ENCODE data around the gene KDELR3. TPM values are rescaled to one million over a fixed set of nuclear protein-coding genes. Genes with fewer than 3 reads are reported as not detected.
A peak's percentile ranks its signal among the peaks of the same experiment; 100 is the strongest.

The KDELR3 gene
- total and polyA plus RNA-seq, 2 experiments from 2014 or later, result 5.6 to 5.7 TPM

DNA sequence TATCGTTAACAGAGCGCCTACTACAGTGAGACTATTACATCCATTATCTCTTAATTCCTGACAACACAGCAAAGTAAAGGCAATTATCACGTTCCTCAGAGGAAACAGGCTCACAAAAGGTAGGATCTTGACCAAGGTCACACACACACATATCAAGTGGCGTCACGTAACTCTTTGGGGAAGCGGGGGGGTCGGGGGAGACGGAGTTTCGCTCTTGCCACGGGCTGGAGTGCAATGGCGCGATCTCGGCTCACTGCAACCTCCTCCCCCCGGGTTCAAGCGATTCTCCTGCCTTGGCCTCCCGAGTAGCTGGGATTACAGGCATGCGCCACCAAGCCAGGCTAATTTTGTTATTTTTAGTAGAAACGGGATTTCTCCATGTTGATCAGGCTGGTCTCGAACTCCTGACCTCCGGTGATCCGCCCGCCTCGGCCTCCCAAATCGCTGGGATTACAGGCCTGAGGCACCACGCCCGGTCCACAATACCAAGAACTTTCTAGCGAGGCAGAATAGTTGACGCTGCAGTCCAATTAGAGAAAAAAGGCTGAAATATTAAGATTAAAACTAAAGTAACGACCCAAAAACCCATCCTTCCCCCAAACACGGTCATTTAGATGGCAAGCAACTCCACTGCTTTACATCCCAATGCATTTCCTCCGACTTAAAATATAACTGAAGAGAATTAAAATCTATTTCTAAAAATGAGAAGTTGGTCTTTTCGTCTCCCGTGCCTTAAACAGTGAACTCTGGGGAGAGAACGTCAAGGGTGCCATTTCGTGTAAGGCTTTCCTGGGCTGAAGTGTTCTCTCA is 37.0 kb downstream of the KDELR3 start:
- ATAC-seq (0 out of 3 replicates have a peak, but pooled peaks have one; percentile 2), DNase-seq (ENCODE audit: low spot score) (peak; percentile 53)
- peaks cover 58% of the 10 kb centered on the region for H3K36me3 Mint-ChIP-seq (ENCODE audit: low read depth)
- TF ChIP-seq CREB1 (CRISPR knock-in tag; IDR thresholded peaks at IDR 0.05; ENCODE audit: low read depth), result peak; percentile 53; the same call in 1 of the 2 replicates
- TF ChIP-seq ZNF331 (CRISPR knock-in tag; IDR thresholded peaks at IDR 0.05; ENCODE audit: low read depth), result no peak
- H2AFZ ChIP-seq, result no peak overlapping the region
- peak overlapping the region; percentile 97 for H3K27ac ChIP-seq (ENCODE audit: low read depth)
- H3K4me1 Mint-ChIP-seq, result peaks cover 28% of the 10 kb centered on the region
- peak overlapping the region; percentile 82 for H3K4me2 ChIP-seq
- peaks cover 24% of the 10 kb centered on the region for H3K27me3 Mint-ChIP-seq (ENCODE audit: insufficient read depth, low read depth, poor library complexity)
- H4K20me1 ChIP-seq (replicated peaks; ENCODE audit: insufficient read depth), result peaks cover 32% of the 10 kb centered on the region
- peak overlapping the region; percentile 98 for H3K4me3 Mint-ChIP-seq
- H3K4me1 ChIP-seq (ENCODE audit: insufficient read depth), result peaks cover 22% of the 10 kb centered on the region
- peaks cover 27% of the 10 kb centered on the region for H3K36me3 ChIP-seq (ENCODE audit: insufficient read depth)
- H3K27me3 ChIP-seq (ENCODE audit: insufficient read depth), result no peaks in the 10 kb centered on the region
- peaks cover 17% of the 10 kb centered on the region; the same call in 1 of the 2 replicates for H3F3A ChIP-seq (replicated peaks; ENCODE audit: low read depth)
- H3K79me2 ChIP-seq (replicated peaks; ENCODE audit: insufficient read depth), result peaks cover 61% of the 10 kb centered on the region
- no peaks in the 10 kb centered on the region for H3K9me2 ChIP-seq (ENCODE audit: insufficient read depth)
- no peaks in the 10 kb centered on the region; the same call in 2 of the 3 replicates for H3K9me3 Mint-ChIP-seq
- H3K27ac Mint-ChIP-seq, result peak overlapping the region; percentile 99
- peak overlapping the region; percentile 99 for H3K4me3 ChIP-seq

DNA sequence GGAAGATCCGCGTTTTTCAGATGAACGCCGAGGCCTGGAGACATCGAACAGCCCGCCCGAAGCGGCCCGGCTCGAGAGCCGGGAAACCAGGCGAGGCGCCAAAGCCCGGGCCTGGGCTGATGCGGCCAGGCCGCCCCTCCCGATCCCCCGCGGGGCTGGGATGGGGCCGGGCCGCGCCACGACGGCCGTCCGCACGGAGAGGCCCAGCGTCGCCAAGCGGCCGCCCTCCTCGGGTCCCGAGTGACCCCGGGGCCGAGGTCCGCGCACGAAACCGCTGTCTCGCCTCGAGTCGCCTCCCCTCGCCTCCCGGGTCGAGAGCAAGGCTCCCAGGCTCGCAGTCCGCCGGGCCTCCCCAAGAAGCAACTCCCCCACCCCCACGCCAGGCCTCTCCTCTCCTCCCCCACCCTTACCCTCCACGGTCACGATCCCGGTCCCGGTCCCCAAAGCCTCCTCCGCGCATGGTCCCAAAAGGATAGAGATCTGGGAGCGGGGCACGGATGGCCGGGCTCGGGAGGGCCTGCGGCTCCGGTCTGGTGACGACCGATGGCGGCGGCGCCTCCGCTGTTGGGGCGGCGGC is 37.7 kb downstream of the KDELR3 start:
- peak overlapping the region; percentile 98 for H3K4me3 Mint-ChIP-seq
- H3K27ac Mint-ChIP-seq, result peak overlapping the region; percentile 100
- Histone ChIP-seq H3F3A (replicated peaks; ENCODE audit: low read depth) (peaks cover 15% of the 10 kb centered on the region; the same call in 1 of the 2 replicates), H3K4me1 (ENCODE audit: insufficient read depth) (peaks cover 22% of the 10 kb centered on the region), H3K4me2 (peak overlapping the region; percentile 82), H3K36me3 (ENCODE audit: insufficient read depth) (peaks cover 20% of the 10 kb centered on the region), H3K4me3 (peak overlapping the region; percentile 99), H2AFZ (no peak overlapping the region), H3K9me2 (ENCODE audit: insufficient read depth) (no peaks in the 10 kb centered on the region), H3K27me3 (ENCODE audit: insufficient read depth) (no peaks in the 10 kb centered on the region), H3K27ac (ENCODE audit: low read depth) (peak overlapping the region; percentile 97), H3K79me2 (replicated peaks; ENCODE audit: insufficient read depth) (peaks cover 54% of the 10 kb centered on the region), H4K20me1 (replicated peaks; ENCODE audit: insufficient read depth) (peaks cover 32% of the 10 kb centered on the region)
- TF ChIP-seq, protein P1, sequence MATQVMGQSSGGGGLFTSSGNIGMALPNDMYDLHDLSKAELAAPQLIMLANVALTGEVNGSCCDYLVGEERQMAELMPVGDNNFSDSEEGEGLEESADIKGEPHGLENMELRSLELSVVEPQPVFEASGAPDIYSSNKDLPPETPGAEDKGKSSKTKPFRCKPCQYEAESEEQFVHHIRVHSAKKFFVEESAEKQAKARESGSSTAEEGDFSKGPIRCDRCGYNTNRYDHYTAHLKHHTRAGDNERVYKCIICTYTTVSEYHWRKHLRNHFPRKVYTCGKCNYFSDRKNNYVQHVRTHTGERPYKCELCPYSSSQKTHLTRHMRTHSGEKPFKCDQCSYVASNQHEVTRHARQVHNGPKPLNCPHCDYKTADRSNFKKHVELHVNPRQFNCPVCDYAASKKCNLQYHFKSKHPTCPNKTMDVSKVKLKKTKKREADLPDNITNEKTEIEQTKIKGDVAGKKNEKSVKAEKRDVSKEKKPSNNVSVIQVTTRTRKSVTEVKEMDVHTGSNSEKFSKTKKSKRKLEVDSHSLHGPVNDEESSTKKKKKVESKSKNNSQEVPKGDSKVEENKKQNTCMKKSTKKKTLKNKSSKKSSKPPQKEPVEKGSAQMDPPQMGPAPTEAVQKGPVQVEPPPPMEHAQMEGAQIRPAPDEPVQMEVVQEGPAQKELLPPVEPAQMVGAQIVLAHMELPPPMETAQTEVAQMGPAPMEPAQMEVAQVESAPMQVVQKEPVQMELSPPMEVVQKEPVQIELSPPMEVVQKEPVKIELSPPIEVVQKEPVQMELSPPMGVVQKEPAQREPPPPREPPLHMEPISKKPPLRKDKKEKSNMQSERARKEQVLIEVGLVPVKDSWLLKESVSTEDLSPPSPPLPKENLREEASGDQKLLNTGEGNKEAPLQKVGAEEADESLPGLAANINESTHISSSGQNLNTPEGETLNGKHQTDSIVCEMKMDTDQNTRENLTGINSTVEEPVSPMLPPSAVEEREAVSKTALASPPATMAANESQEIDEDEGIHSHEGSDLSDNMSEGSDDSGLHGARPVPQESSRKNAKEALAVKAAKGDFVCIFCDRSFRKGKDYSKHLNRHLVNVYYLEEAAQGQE (IDR thresholded peaks at IDR 0.05; ENCODE audit: unreplicated experiment), result no peak
- TF ChIP-seq NANOG (IDR thresholded peaks at IDR 0.05; ENCODE audit: borderline replicate concordance) (no peak), CREB1 (CRISPR knock-in tag; IDR thresholded peaks at IDR 0.05; ENCODE audit: low read depth) (no peak), JUNB (IDR thresholded peaks at IDR 0.05; ENCODE audit: unreplicated experiment) (no peak)
- TF ChIP-seq, protein P2, sequence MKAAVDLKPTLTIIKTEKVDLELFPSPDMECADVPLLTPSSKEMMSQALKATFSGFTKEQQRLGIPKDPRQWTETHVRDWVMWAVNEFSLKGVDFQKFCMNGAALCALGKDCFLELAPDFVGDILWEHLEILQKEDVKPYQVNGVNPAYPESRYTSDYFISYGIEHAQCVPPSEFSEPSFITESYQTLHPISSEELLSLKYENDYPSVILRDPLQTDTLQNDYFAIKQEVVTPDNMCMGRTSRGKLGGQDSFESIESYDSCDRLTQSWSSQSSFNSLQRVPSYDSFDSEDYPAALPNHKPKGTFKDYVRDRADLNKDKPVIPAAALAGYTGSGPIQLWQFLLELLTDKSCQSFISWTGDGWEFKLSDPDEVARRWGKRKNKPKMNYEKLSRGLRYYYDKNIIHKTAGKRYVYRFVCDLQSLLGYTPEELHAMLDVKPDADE (IDR thresholded peaks at IDR 0.05), result no peak
- TF ChIP-seq, protein P3, sequence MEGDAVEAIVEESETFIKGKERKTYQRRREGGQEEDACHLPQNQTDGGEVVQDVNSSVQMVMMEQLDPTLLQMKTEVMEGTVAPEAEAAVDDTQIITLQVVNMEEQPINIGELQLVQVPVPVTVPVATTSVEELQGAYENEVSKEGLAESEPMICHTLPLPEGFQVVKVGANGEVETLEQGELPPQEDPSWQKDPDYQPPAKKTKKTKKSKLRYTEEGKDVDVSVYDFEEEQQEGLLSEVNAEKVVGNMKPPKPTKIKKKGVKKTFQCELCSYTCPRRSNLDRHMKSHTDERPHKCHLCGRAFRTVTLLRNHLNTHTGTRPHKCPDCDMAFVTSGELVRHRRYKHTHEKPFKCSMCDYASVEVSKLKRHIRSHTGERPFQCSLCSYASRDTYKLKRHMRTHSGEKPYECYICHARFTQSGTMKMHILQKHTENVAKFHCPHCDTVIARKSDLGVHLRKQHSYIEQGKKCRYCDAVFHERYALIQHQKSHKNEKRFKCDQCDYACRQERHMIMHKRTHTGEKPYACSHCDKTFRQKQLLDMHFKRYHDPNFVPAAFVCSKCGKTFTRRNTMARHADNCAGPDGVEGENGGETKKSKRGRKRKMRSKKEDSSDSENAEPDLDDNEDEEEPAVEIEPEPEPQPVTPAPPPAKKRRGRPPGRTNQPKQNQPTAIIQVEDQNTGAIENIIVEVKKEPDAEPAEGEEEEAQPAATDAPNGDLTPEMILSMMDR (conservative IDR thresholded peaks at IDR 0.05; ENCODE audit: low read depth in 2 of 2), result no peak
- H3K4me1 Mint-ChIP-seq, result peaks cover 28% of the 10 kb centered on the region
- peaks cover 51% of the 10 kb centered on the region for H3K36me3 Mint-ChIP-seq (ENCODE audit: low read depth)
- DNase-seq (ENCODE audit: low spot score) (peak; percentile 52), ATAC-seq (peak; percentile 67)
- H3K9me3 Mint-ChIP-seq, result no peaks in the 10 kb centered on the region; the same call in 2 of the 3 replicates
- peaks cover 25% of the 10 kb centered on the region for H3K27me3 Mint-ChIP-seq (ENCODE audit: insufficient read depth, low read depth, poor library complexity)
